ENCODE data around the gene SS18L1.

- TF ChIP-seq CTCF (IDR thresholded peaks at IDR 0.05; ENCODE audit: insufficient read depth, low read depth, low read length) (no peak), EZH2 (IDR thresholded peaks at IDR 0.05; ENCODE audit: insufficient read depth, low read length) (no peak)
These were observed 87.1 kb downstream of the SS18L1 start for GRCh38 chr20:62230696-62231095.

All from astrocyte (in vitro differentiated cells and primary cell).